GM12875 (cell line): ENCODE results near the gene DAGLA.

Source experiments
- H3K4me3 ChIP-seq: one replicate; pipeline ENCODE4 v1.5.1; 2011; ENCODE audit warnings: low read depth, low read length, control low read depth
- TF ChIP-seq, protein P1 (sequence below): IDR thresholded peaks from 2 replicates; pipeline ENCODE4 v1.5.1; 2011; ENCODE audit warnings: low read depth, mild to moderate bottlenecking, control low read depth, inconsistent platforms, low read length, moderate library complexity, borderline replicate concordance; ENCODE audit not compliant: insufficient read depth

Gene DAGLA

DNA sequence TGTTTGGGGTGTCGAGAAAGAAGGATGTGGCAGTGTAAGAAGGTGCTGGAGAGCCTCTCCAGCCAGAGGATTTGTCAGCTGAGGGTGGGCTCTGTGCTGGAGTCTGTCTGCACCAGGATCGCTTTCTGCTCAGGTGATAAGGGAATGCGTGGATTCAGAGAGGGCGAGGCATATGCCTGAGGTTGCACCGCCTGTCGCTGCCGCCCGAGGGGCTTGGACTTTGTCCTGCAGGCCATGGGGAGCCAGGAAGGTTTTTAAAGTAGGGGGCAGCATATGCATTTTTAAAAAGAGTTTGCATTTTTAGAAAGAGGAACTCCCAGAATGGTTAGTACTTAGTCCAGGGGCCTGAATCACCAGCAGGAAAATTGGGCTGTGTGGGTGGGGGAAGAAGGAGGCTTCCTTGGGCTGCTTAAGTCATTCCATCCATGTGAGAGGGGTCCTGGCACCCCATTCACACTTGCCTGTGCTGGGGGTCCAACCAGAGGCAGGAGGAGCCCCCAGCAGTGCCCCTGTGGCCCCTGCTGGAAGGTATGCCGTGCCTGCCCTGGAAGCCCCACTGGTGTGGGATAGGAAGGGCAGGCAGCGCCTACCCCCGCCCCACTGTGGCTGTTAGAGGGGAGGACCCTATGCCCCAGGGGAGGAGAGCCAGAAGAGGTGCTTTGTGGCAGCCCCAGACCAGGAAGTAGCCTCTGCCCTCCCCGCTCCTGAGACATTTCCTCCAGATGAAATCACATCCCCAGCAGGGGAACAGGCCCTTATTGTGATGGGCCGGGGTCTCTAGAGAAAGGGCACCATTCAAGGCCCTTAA, 36.5 kb downstream of the DAGLA start:
- TF ChIP-seq, protein P1, sequence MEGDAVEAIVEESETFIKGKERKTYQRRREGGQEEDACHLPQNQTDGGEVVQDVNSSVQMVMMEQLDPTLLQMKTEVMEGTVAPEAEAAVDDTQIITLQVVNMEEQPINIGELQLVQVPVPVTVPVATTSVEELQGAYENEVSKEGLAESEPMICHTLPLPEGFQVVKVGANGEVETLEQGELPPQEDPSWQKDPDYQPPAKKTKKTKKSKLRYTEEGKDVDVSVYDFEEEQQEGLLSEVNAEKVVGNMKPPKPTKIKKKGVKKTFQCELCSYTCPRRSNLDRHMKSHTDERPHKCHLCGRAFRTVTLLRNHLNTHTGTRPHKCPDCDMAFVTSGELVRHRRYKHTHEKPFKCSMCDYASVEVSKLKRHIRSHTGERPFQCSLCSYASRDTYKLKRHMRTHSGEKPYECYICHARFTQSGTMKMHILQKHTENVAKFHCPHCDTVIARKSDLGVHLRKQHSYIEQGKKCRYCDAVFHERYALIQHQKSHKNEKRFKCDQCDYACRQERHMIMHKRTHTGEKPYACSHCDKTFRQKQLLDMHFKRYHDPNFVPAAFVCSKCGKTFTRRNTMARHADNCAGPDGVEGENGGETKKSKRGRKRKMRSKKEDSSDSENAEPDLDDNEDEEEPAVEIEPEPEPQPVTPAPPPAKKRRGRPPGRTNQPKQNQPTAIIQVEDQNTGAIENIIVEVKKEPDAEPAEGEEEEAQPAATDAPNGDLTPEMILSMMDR, result no peak
- H3K4me3 ChIP-seq, result no peak overlapping the region

DNA sequence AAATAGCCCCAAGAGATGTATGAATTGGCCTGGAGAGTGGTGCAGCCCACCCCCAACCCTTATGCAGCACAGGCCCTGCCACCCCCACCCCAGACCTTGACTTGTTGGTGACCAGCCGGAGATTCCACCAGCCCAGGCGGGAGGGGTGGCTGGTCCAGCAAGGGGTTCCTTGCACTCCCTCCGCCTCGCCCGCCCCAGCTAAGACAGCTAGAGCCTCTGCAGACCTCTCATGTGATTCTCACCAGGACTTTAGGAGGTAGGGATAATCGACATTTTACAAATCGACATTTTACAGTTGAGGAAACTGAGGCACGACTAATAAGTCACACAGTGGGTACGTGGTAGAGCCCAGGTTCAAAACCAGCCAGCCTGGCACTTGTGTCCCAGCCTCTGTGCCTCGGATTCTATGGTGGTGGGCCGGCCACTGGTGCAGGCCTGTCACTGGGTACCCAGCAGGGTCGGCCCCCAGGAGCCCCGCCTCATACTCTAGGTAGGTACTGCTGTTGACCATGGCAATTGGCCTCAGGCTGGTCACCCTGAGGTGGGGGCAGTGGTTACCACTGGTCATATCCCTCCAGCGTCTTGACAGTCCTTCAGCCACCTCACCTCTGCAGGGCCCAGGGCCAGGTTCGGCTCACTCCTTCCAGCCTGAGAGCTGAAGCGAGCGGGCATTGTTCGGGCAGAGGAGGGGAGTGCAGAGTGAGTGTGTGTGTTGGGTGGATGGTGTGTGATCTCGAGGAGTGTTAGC, 37.3 kb downstream of the DAGLA start:
- TF ChIP-seq, protein P1, result no peak
- no peak overlapping the region for H3K4me3 ChIP-seq

DNA sequence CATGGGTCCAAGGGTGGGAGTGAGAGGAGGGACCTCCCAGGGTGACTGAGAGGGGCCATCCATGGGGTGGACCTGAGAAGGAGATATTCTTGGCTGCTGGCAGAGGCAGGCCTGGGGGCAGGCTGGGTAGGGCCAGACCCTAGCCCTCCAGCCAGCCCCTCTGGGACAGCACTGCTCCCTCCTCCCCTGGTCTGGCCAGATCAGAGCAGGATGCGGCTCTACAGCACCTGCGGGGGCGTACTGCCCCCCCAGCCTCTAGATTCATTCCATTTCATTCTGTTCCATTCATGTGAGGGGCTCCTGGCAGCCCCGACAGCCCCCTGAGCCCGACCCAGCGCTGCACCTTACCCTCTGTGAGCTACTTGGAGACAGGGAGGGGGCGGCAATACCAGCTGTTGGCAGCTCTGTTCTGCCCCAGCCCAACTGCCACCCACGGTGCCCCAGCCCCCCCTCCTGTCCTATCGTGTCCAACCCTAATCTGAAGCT, 37.9 kb downstream of the DAGLA start:
- H3K4me3 ChIP-seq, result no peak overlapping the region

DNA sequence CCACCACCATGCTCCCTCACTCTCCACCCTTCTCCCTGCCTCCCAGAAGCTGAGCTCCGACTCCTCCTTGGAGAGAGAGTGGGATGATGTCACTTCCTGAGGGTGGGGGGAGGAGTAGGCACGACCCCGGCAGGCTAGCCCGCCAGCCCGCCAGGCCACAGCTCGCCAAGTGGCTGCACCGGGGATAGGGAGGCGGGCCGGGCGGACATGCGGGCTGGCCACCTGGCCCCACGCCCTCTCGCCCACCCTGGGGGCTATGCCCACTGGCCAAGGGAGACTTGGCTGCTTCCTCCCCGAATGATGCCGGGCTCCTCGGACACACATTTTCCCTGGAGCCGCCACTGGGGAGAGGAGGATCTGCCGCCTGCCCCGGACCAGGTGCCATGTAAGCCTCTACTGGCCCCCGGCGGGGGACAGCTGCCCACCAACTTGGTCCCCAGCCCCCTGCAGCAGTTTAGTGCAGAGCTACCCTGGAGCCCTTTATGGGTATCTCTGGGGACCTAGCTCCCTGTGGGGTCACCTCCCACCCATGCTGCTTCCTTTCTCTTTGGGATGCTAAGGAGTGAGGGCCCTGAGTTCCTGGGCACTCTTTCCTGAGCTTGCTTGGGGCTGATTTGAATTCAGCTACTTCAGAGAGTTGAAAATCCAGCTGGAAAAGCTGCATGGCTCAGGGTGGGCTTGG, 38.6 kb downstream of the DAGLA start:
- no peak overlapping the region for H3K4me3 ChIP-seq
- TF ChIP-seq, protein P1, result no peak

More for the DNA sequence above, 37.9 kb downstream of the DAGLA start:
- TF ChIP-seq, protein P1, result no peak

DNA sequence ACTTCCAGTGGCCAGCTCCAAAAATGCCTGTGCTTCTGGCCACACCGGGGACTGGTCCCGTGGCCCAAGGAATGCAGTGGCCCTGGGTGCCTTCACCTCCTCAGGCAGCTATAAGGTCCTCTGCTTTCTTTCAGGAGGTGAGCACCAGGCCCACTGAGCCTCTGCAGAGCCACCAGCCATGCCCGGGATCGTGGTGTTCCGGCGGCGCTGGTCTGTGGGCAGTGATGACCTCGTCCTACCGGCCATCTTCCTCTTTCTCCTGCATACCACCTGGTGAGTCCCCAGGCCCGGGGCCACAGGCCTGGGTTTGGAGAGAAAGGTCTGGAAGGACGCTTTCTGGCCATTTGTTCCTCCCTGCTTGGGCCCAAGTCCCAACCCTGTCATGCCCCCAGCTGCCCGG, 39.8 kb downstream of the DAGLA start:
- no peak overlapping the region for H3K4me3 ChIP-seq
- TF ChIP-seq, protein P1, result no peak

DNA sequence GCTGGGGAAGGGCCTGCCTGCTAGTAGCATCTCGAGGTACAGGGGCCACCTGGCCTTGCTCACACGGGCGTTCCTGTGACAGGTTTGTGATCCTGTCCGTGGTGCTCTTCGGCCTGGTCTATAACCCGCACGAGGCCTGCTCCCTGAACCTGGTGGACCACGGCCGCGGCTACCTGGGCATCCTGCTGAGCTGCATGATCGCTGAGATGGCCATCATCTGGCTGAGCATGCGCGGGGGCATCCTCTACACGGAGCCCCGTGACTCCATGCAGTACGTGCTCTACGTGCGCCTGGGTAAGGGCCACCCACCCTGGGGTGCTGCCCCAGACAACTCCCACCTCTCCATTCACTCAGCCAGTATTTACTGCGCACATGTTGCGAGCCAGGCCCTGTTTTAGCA, 40.4 kb downstream of the DAGLA start:
- TF ChIP-seq, protein P1, result no peak
- no peak overlapping the region for H3K4me3 ChIP-seq
